B cell (primary cell): ENCODE data around the gene CHRNG. TPM values are rescaled to one million over a fixed set of nuclear protein-coding genes. Genes with fewer than 3 reads are reported as not detected.

Source experiments
- ATAC-seq: fragments of 200-7000 bp; cut with Tn5 transposase; one replicate; pipeline ENCODE4 v1.10.0; 2021; ENCODE audit warnings: low read depth, mild to moderate bottlenecking, moderate number of reproducible peaks, moderate library complexity
- CTCF ChIA-PET: fragments of 350-600 bp; sonication (Branson Sonifier 250); formaldehyde crosslinking; loops from one replicate; lab custom pipeline; 2021; ENCODE audit warnings: antibody characterized with exemption, inconsistent platforms; lab: Charles Lee
- POLR2A ChIA-PET: fragments of 350-600 bp; sonication (Branson Sonifier 250); formaldehyde crosslinking; loops from one replicate; lab custom pipeline; 2021; ENCODE audit warnings: antibody characterized with exemption; lab: Charles Lee
- DNase-seq: peaks from one replicate; pipeline ENCODE4 v3.0.0; 2013
- H2AFZ ChIP-seq: 2 replicates; pipeline ENCODE4 v1.6.1; 2012; ENCODE audit warnings: mild to moderate bottlenecking, low read depth, low read length; ENCODE audit not compliant: insufficient read depth, poor library complexity, severe bottlenecking
- H3K27ac ChIP-seq, 2 donors: 1 replicate in 1 of 2; 2 replicates in 1 of 2; pipeline ENCODE4 v1.5.1; 2012 to 2013; ENCODE audit warnings: low read length in 2 of 2, mild to moderate bottlenecking in 2 of 2, moderate library complexity in 1 of 2
- H3K27me3 ChIP-seq, 4 experiments: fragments of 200-600 bp in 1 of 4; sonication (generic) in 1 of 4; replicated peaks in 1 of 4; 1 replicate in 2 of 4; 2 replicates in 2 of 4; pipeline versions ENCODE4 v1.6.1 to v1.7.0; 2013 to 2016; ENCODE audit warnings: low read length in 3 of 4, mild to moderate bottlenecking in 2 of 4, mixed read lengths in 1 of 4, moderate library complexity in 1 of 4; ENCODE audit not compliant: insufficient read depth in 4 of 4, control insufficient read depth in 3 of 4; ENCODE audit errors: control extremely low read depth in 1 of 4
- H3K36me3 ChIP-seq, 2 experiments: replicated peaks in 1 of 2; 1 replicate in 1 of 2; 2 replicates in 1 of 2; pipeline versions ENCODE4 v1.6.1 to v1.7.1; 2013; ENCODE audit warnings: low read length in 1 of 2; ENCODE audit not compliant: insufficient read depth in 2 of 2, control insufficient read depth in 1 of 2; ENCODE audit errors: control extremely low read depth in 1 of 2, extremely low read depth in 1 of 2
- H3K4me1 ChIP-seq, 2 donors: fragments of 200-600 bp in 1 of 2; sonication (generic) in 1 of 2; 1 replicate in 1 of 2; 2 replicates in 1 of 2; pipeline versions ENCODE4 v1.5.1 to v1.6.1; 2013 to 2017; ENCODE audit warnings: low read length in 2 of 2; ENCODE audit not compliant: control insufficient read depth in 2 of 2, insufficient read depth in 2 of 2
- H3K4me2 ChIP-seq: replicated peaks from 2 replicates; pipeline ENCODE3; 2012; ENCODE audit warnings: mild to moderate bottlenecking, low read depth, low read length; ENCODE audit not compliant: poor library complexity, severe bottlenecking
- H3K4me3 ChIP-seq, 5 experiments: fragments of 200-600 bp in 1 of 5; sonication (generic) in 1 of 5; 1 replicate in 3 of 5; 2 replicates in 2 of 5; pipeline versions ENCODE4 v1.5.1 to v1.7.0; 2011 to 2016; ENCODE audit warnings: low read length in 4 of 5, mild to moderate bottlenecking in 4 of 5, low read depth in 2 of 5, control low read depth in 1 of 5, moderate library complexity in 1 of 5; ENCODE audit not compliant: insufficient read depth in 1 of 5; ENCODE audit errors: control extremely low read depth in 1 of 5, extremely low read depth in 1 of 5
- H3K79me2 ChIP-seq: fragments of 200-600 bp; sonication (generic); one replicate; pipeline ENCODE4 v1.6.0; 2016; ENCODE audit warnings: low read length; ENCODE audit not compliant: control insufficient read depth, insufficient read depth
- H3K9ac ChIP-seq: fragments of 200-600 bp; sonication (generic); 2 replicates; pipeline ENCODE4 v1.6.1; 2017; ENCODE audit warnings: mild to moderate bottlenecking, low read length, moderate library complexity
- H3K9me3 ChIP-seq, 3 donors: one replicate each; pipeline versions ENCODE4 v1.6.1 to v1.7.1; 2013; ENCODE audit warnings: low read length in 2 of 3; ENCODE audit not compliant: control insufficient read depth in 2 of 3, insufficient read depth in 1 of 3; ENCODE audit errors: control extremely low read depth in 1 of 3
- H4K20me1 ChIP-seq: 2 replicates; pipeline ENCODE4 v1.6.0; 2012; ENCODE audit warnings: mild to moderate bottlenecking, low read length; ENCODE audit not compliant: insufficient read depth, control insufficient read depth, poor library complexity, severe bottlenecking
- H3K27ac Mint-ChIP-seq: one replicate; pipeline ENCODE4 v1.8.0; 2021; ENCODE audit warnings: mixed read lengths
- H3K27me3 Mint-ChIP-seq: one replicate; pipeline ENCODE4 v1.8.0; 2021; ENCODE audit warnings: mixed read lengths
- H3K4me1 Mint-ChIP-seq: one replicate; pipeline ENCODE4 v1.8.0; 2021; ENCODE audit warnings: mixed read lengths
- H3K4me3 Mint-ChIP-seq: one replicate; pipeline ENCODE4 v1.8.0; 2021; ENCODE audit warnings: mixed read lengths
- H3K9me3 Mint-ChIP-seq: one replicate; pipeline ENCODE4 v1.8.0; 2022; ENCODE audit warnings: mixed read lengths; ENCODE audit not compliant: insufficient read depth
- CTCF ChIP-seq: fragments of 200-600 bp; IDR thresholded peaks from one replicate; pipeline ENCODE4 v1.8.0; 2022; ENCODE audit warnings: antibody characterized with exemption, mild to moderate bottlenecking
- EZH2 ChIP-seq: IDR thresholded peaks from 2 replicates; pipeline ENCODE4 v1.6.1; 2012; ENCODE audit warnings: borderline replicate concordance, low read depth, mild to moderate bottlenecking, moderate library complexity, low read length; ENCODE audit not compliant: insufficient read depth, poor library complexity, severe bottlenecking
- WGBS: methylation state at CpG from one replicate; pipeline ENCODE4 v1.1.5; 2013; ENCODE audit warnings: missing lambda C conversion rate; ENCODE audit not compliant: insufficient coverage; 5-methylcytosine and 5-hydroxymethylcytosine counted together
- intact Hi-C: fragments of 100-400 bp; cut with micrococcal nuclease; formaldehyde crosslinking; loops from one replicate; pipeline ENCODE4 v1.10.0; 2022
- polyA plus RNA-seq: library from polyadenylated mRNA; depleted of rRNA; stranded (reverse); fragments of >200 nt; gene quantifications from 2 replicates; pipeline ENCODE4 v1.2.3, GENCODE V29; 2012
- total RNA-seq, 2 donors: library from RNA; stranded (reverse); fragments of 120-200 nt in 1 of 2; gene quantifications; 1 replicate in 1 of 2; 2 replicates in 1 of 2; pipeline versions ENCODE4 v1.2.3 to v1.2.4, GENCODE V29; 2013 to 2022

Gene CHRNG
- total and polyA plus RNA-seq, 2 donors (not counting 1 experiment from before 2014, with no cell fraction given): not detected

DNA sequence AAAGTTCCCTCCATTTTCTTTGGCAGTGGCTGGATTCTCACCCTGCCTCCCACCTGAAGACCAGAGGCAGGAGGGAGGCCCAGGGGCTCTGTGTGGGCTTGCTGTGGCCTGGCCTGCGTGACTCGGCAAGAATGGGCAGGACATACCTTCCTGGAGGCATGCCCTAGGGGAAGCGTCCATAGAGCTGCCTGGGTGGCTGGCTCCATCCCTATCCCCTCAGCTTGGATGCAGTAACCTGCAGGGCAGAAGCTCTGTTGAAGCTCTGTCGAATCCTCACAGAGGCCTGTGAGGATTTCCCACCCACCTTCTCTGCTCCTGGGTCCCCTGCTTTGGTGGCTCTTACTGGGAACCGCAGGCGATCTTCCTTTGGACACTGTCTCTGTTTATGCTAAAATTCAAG is 20.6 kb upstream of the CHRNG start:
- TF ChIP-seq EZH2 (no peak), CTCF (no peak)
- Histone ChIP-seq H3K27me3 (peaks cover 0 to 32% (median 14%) of the 10 kb centered on the region in 4 experiments), H4K20me1 (no peaks in the 10 kb centered on the region), H3K36me3 (no peaks in the 10 kb centered on the region), H3K4me2 (no peak overlapping the region), H3K9ac (no peak overlapping the region), H3K9me3 (peaks cover 0 to 12% (median 0%) of the 10 kb centered on the region in 3 donors), H3K4me1 (peaks cover 22 to 24% of the 10 kb centered on the region in 2 donors), H3K79me2 (no peaks in the 10 kb centered on the region), H3K27ac (no peak overlapping the region), H3K4me3 (no peak overlapping the region), H2AFZ (no peak overlapping the region)
- Mint-ChIP-seq H3K9me3 (no peaks in the 10 kb centered on the region), H3K27me3 (peaks cover 17% of the 10 kb centered on the region), H3K4me1 (peaks cover 12% of the 10 kb centered on the region), H3K27ac (no peak overlapping the region), H3K4me3 (no peak overlapping the region)
- ATAC-seq: no peak
- ChIA-PET POLR2A (no interaction called here), CTCF (interaction anchor here (1.1 kb wide), 1 partner anchor 15 kb away, joined by 3 read pairs; no protein-coding TSS in a partner anchor)
- no peak for DNase-seq
- 70% methylated on average over 5 of the region's 6 CpGs for WGBS
- intact Hi-C loops: no loop called here

GRCh38 chr2:232519581-232520438 is 19.7 kb upstream of the CHRNG start, which contains the start of gene PRSS56:
TSS of gene PRSS56 (plus strand) at chr2:232520388. CDS start at chr2:232520599, 211 bp downstream.
- Mint-ChIP-seq H3K27ac (no peak within 1 kb of the TSS), H3K9me3 (no peaks in the 10 kb centered on the region), H3K4me3 (peak within 1 kb of the TSS; percentile 74), H3K27me3 (peaks cover 20% of the 10 kb centered on the region), H3K4me1 (peaks cover 17% of the 10 kb centered on the region)
- no peak for ATAC-seq
- no peaks in the 10 kb centered on the region for H3K36me3 ChIP-seq
- CTCF ChIA-PET: interaction anchor here (1.1 to 2.0 kb wide), 3 partner anchors 9 to 26 kb away, joined by 3 to 5 read pairs (median 4); no protein-coding TSS in a partner anchor
- peaks cover 0 to 40% (median 20%) of the 10 kb centered on the region in 4 experiments for H3K27me3 ChIP-seq
- DNase-seq: no peak
- H3K79me2 ChIP-seq: no peaks in the 10 kb centered on the region
- peaks cover 30 to 32% of the 10 kb centered on the region in 2 donors for H3K4me1 ChIP-seq
- intact Hi-C loops: loop anchor here (5.0 kb wide), 1 partner anchor 613 kb away; no protein-coding TSS in a partner anchor
- H3K4me3 ChIP-seq: no peak within 1 kb of the TSS
- H3K9ac ChIP-seq: no peak within 1 kb of the TSS
- H3K9me3 ChIP-seq: peaks cover 0 to 16% (median 0%) of the 10 kb centered on the region in 3 donors
- H4K20me1 ChIP-seq: no peaks in the 10 kb centered on the region
- 84% methylated on average over 5 of the region's 19 CpGs for WGBS
- POLR2A ChIA-PET: no interaction called here
- TF ChIP-seq EZH2 (no peak), CTCF (no peak)
- no peak within 1 kb of the TSS for H3K27ac ChIP-seq
- no peak within 1 kb of the TSS for H2AFZ ChIP-seq
- H3K4me2 ChIP-seq: no peak within 1 kb of the TSS
